Measurements from ENCODE around the gene DPPA2. TPM values are rescaled to one million over a fixed set of nuclear protein-coding genes. Genes with fewer than 3 reads are reported as not detected.

Gene DPPA2
- total and polyA plus RNA-seq, 2 of the 8 experiments (the other 6 are each of a cell fraction or from before 2014, with no cell fraction given): 7.8 to 12.6 TPM

GRCh38 chr3:109363634-109364033 is 47.3 kb upstream of the DPPA2 start (continued):
- no peak for TF ChIP-seq ZNF274 (IDR thresholded peaks at IDR 0.05; ENCODE audit: borderline replicate concordance, extremely low read depth, low read length)
